GM23338 (cell line): Measurements from ENCODE around the gene NOP9. TPM values are rescaled to one million over a fixed set of nuclear protein-coding genes. Genes with fewer than 3 reads are reported as not detected.

Source experiments
- ATAC-seq: fragments of 200-7000 bp; cut with Tn5 transposase; 3 replicates; pipeline ENCODE4 v1.9.1; 2020
- DNase-seq: peaks from one replicate; pipeline ENCODE4 v3.0.0-alpha.2; 2015; ENCODE audit warnings: low spot score
- H2AFZ ChIP-seq: fragments of 200-600 bp; sonication (generic); 2 replicates; pipeline ENCODE4 v1.8.0; 2016; ENCODE audit warnings: antibody characterized with exemption, mild to moderate bottlenecking, moderate library complexity
- H3F3A ChIP-seq: fragments of 200-600 bp; sonication (generic); replicated peaks from 2 replicates; pipeline ENCODE4 v1.8.0; 2017; ENCODE audit warnings: antibody characterized with exemption, mixed run types, low read depth
- H3K27ac ChIP-seq: fragments of 200-600 bp; sonication (generic); 2 replicates; pipeline ENCODE4 v1.6.1; 2016; ENCODE audit warnings: low read depth
- H3K27me3 ChIP-seq: fragments of 200-600 bp; sonication (generic); 2 replicates; pipeline ENCODE4 v1.8.0; 2016; ENCODE audit warnings: mild to moderate bottlenecking, mixed run types, moderate library complexity; ENCODE audit not compliant: insufficient read depth
- H3K36me3 ChIP-seq: fragments of 200-600 bp; sonication (generic); 2 replicates; pipeline ENCODE4 v1.8.0; 2016; ENCODE audit warnings: mild to moderate bottlenecking; ENCODE audit not compliant: insufficient read depth
- H3K4me1 ChIP-seq: fragments of 200-600 bp; sonication (generic); 2 replicates; pipeline ENCODE4 v1.8.0; 2016; ENCODE audit warnings: mild to moderate bottlenecking, moderate library complexity; ENCODE audit not compliant: insufficient read depth
- H3K4me2 ChIP-seq: fragments of 200-600 bp; sonication (generic); 2 replicates; pipeline ENCODE4 v1.7.1; 2017; ENCODE audit warnings: mixed run types
- H3K4me3 ChIP-seq: fragments of 200-600 bp; sonication (generic); 2 replicates; pipeline ENCODE4 v1.6.1; 2016; ENCODE audit warnings: mixed run types
- H3K79me2 ChIP-seq: fragments of 200-600 bp; sonication (generic); replicated peaks from 2 replicates; pipeline ENCODE4 v1.8.0; 2017; ENCODE audit warnings: mild to moderate bottlenecking; ENCODE audit not compliant: insufficient read depth
- H3K9me2 ChIP-seq: fragments of 200-600 bp; sonication (generic); 2 replicates; pipeline ENCODE4 v1.8.0; 2017; ENCODE audit not compliant: insufficient read depth
- H4K20me1 ChIP-seq: fragments of 200-600 bp; sonication (generic); replicated peaks from 2 replicates; pipeline ENCODE4 v1.8.0; 2017; ENCODE audit warnings: mild to moderate bottlenecking; ENCODE audit not compliant: insufficient read depth
- H3K27ac Mint-ChIP-seq: 2 replicates; pipeline ENCODE4 v1.8.0; 2020; ENCODE audit warnings: inconsistent platforms, mild to moderate bottlenecking, moderate library complexity, mixed read lengths
- H3K27me3 Mint-ChIP-seq: 3 replicates; pipeline ENCODE4 v1.8.0; 2022; ENCODE audit warnings: low read depth, mild to moderate bottlenecking, moderate library complexity, mixed read lengths, inconsistent platforms; ENCODE audit not compliant: insufficient read depth, poor library complexity
- H3K36me3 Mint-ChIP-seq: 3 replicates; pipeline ENCODE4 v1.8.0; 2021; ENCODE audit warnings: low read depth, mild to moderate bottlenecking, inconsistent platforms, moderate library complexity, mixed read lengths
- H3K4me1 Mint-ChIP-seq: 3 replicates; pipeline ENCODE4 v1.8.0; 2020; ENCODE audit warnings: mild to moderate bottlenecking, inconsistent platforms, mixed read lengths
- H3K4me3 Mint-ChIP-seq: 3 replicates; pipeline ENCODE4 v1.8.0; 2021; ENCODE audit warnings: moderate library complexity, mild to moderate bottlenecking, inconsistent platforms, mixed read lengths
- H3K9me3 Mint-ChIP-seq: 3 replicates; pipeline ENCODE4 v1.8.0; 2020; ENCODE audit warnings: moderate library complexity, mild to moderate bottlenecking, inconsistent platforms, mixed read lengths
- CREB1 ChIP-seq: fragments of 250-450 bp; sonication (Bioruptor Pico); IDR thresholded peaks from 2 replicates; pipeline ENCODE4 v1.5.0; 2020; ENCODE audit warnings: low read depth, mild to moderate bottlenecking, moderate library complexity
- EZH2 ChIP-seq: fragments of 200-600 bp; sonication (generic); IDR thresholded peaks from one replicate; pipeline ENCODE4 v1.8.0; 2017; ENCODE audit warnings: antibody characterized with exemption, mild to moderate bottlenecking, low read depth; ENCODE audit not compliant: unreplicated experiment
- EZH2phosphoT487 ChIP-seq: fragments of 200-600 bp; sonication (generic); IDR thresholded peaks from one replicate; pipeline ENCODE4 v1.8.1; 2018; ENCODE audit warnings: antibody characterized with exemption; ENCODE audit not compliant: unreplicated experiment
- NANOG ChIP-seq: IDR thresholded peaks from 2 replicates; pipeline ENCODE4 v1.6.1; 2016; ENCODE audit warnings: antibody characterized with exemption, borderline replicate concordance
- POLR2AphosphoS5 ChIP-seq: IDR thresholded peaks from 2 replicates; pipeline ENCODE4 v1.6.1; 2016; ENCODE audit warnings: antibody characterized with exemption, low read depth
- ZNF114 ChIP-seq: fragments of 250-450 bp; sonication (Bioruptor Pico); IDR thresholded peaks from 2 replicates; pipeline ENCODE4 v1.5.0; 2020; ENCODE audit warnings: mild to moderate bottlenecking, moderate library complexity
- polyA plus RNA-seq: library from polyadenylated mRNA; unstranded; fragments of >200 nt; fragmentation: Nextera tagmentation; extraction: Ambion mirVana; gene quantifications from 2 replicates; pipeline ENCODE4 v1.2.1, GENCODE V29; 2016
- total RNA-seq: library from RNA; depleted of rRNA; stranded (reverse); fragments of >200 nt; shearing (Covaris generic); gene quantifications from 2 replicates; pipeline ENCODE4 v1.2.3, GENCODE V29; 2014
- TF ChIP-seq, protein P1 (sequence below): IDR thresholded peaks from 2 replicates; pipeline ENCODE4 v1.6.1; 2016; ENCODE audit warnings: antibody characterized with exemption
- TF ChIP-seq, protein P2 (sequence below), 2 experiments: fragments of 200-600 bp in 1 of 2; sonication (generic) in 1 of 2; conservative IDR thresholded peaks; 2 replicates each; pipeline versions ENCODE4 v1.5.1 to v1.6.1; 2016 to 2017; ENCODE audit warnings: antibody characterized with exemption in 2 of 2, low read depth in 2 of 2, mild to moderate bottlenecking in 2 of 2, moderate library complexity in 1 of 2
- TF ChIP-seq, protein P3 (sequence below): fragments of 250-450 bp; sonication (Bioruptor Pico); IDR thresholded peaks from 2 replicates; pipeline ENCODE4 v1.5.0; 2020; ENCODE audit warnings: mild to moderate bottlenecking, moderate library complexity

Gene NOP9
- total and polyA plus RNA-seq, 2 experiments from 2014 or later: 7.9 to 32.8 TPM

DNA sequence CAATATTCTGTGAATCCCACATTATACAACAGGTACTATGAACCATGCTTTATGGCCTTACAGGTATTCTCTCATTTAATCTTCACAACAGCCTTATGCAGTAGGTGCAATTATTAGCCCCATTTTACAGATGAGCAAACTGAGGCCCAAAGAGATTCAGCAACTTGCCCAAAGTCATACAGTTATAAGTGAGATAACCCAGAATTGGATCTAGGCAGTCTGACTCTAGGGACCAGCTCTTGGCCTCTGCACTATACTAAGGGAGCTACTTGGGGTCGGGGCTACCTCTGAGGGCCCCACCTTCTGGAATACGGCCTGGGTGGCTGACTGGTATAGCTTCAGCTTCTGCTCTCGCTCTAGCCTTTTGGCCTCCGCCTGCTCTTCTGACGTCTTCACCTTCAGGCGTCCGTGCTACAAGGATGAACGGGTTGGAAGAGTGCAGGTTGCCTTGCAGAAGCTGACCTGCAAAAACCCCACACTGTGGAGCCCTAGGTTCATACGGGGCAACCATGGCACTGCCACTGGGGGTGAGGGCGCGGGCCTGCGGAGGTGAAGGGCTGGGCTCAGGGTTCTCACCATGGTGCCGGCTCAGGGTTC is 29.0 kb upstream of the NOP9 start:
- H3K9me2 ChIP-seq: no peaks in the 10 kb centered on the region
- H3K36me3 Mint-ChIP-seq: peaks cover 6% of the 10 kb centered on the region; the same call in 2 of the 3 replicates
- H3F3A ChIP-seq: peaks cover 11% of the 10 kb centered on the region; the same call in 1 of the 2 replicates
- peaks cover 9% of the 10 kb centered on the region for H3K27me3 Mint-ChIP-seq
- H2AFZ ChIP-seq: peak overlapping the region; percentile 93
- peak overlapping the region; percentile 94 for H3K27ac Mint-ChIP-seq
- H3K9me3 Mint-ChIP-seq: no peaks in the 10 kb centered on the region; the same call in 2 of the 3 replicates
- TF ChIP-seq NANOG: no peak
- 0 out of 2 replicates have a peak, but pooled peaks have one; percentile 9 for TF ChIP-seq CREB1
- H3K36me3 ChIP-seq: no peaks in the 10 kb centered on the region
- peak overlapping the region; percentile 77 for H3K4me3 Mint-ChIP-seq
- H3K27ac ChIP-seq: peak overlapping the region; percentile 95; the same call in 1 of the 2 replicates
- DNase-seq: no peak
- H3K4me2 ChIP-seq: peak overlapping the region; percentile 84
- no peaks in the 10 kb centered on the region for H4K20me1 ChIP-seq
- H3K4me1 ChIP-seq: peaks cover 16% of the 10 kb centered on the region
- peaks cover 22% of the 10 kb centered on the region for H3K4me1 Mint-ChIP-seq
- H3K4me3 ChIP-seq: peak overlapping the region; percentile 86
- no peaks in the 10 kb centered on the region; the same call in 1 of the 2 replicates for H3K79me2 ChIP-seq
- H3K27me3 ChIP-seq: no peaks in the 10 kb centered on the region
- ATAC-seq: peak; percentile 37; the same call in 2 of the 3 replicates

DNA sequence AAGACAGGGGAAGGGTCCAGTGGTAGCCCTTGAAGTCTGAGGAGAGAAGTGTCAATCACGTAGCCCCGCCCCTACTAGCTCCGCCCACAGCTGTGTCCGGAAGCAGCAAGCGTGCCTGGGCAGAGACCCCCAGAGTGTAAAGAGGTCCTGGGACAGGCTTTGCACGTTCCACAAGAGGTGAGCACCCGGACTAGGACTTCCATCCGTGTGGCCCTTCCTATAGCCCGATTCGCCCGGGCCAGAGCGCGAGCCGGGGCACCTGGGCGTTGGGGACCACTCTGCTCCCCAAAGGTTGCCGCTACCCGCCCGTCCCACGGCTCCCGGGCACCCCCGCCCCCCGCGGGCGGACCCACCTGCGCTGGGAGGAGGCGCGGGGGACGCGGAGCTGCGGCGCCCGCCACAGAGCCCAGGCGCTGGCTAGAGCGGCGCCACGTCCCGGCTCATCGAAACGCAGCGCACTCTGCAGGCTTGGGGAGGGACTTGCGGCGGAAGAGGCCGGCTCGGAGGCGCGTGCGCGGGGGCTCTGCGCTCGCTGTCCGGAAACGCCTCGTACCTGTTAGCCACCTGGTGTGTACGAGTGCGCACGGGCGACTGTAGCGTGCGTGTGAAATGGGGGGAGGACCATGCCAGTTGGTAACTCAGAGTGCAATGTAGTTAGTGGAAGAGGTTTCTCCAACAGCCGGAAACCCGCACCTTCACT is 28.4 kb upstream of the NOP9 start, which contains the start of gene RABGGTA:
RABGGTA (minus strand) TSS at position 464 of the 700 bp plus-strand sequence. CDS start 482 bp downstream, outside the sequence.
- peak within 1 kb of the TSS; percentile 86 for H3K4me3 ChIP-seq
- Mint-ChIP-seq H3K4me3 (peak within 1 kb of the TSS; percentile 77), H3K27ac (peak within 1 kb of the TSS; percentile 94), H3K36me3 (peaks cover 6% of the 10 kb centered on the region; the same call in 2 of the 3 replicates), H3K9me3 (no peaks in the 10 kb centered on the region; the same call in 2 of the 3 replicates), H3K27me3 (peaks cover 8% of the 10 kb centered on the region), H3K4me1 (peaks cover 22% of the 10 kb centered on the region)
- H3F3A ChIP-seq: peaks cover 11% of the 10 kb centered on the region; the same call in 1 of the 2 replicates
- no peaks in the 10 kb centered on the region for H4K20me1 ChIP-seq
- no peaks in the 10 kb centered on the region for H3K27me3 ChIP-seq
- TF ChIP-seq CREB1 (peak; percentile 82), ZNF114 (CRISPR knock-in tag) (no peak), POLR2AphosphoS5 (peak; percentile 90), EZH2phosphoT487 (no peak), EZH2 (no peak)
- TF ChIP-seq, protein P1, sequence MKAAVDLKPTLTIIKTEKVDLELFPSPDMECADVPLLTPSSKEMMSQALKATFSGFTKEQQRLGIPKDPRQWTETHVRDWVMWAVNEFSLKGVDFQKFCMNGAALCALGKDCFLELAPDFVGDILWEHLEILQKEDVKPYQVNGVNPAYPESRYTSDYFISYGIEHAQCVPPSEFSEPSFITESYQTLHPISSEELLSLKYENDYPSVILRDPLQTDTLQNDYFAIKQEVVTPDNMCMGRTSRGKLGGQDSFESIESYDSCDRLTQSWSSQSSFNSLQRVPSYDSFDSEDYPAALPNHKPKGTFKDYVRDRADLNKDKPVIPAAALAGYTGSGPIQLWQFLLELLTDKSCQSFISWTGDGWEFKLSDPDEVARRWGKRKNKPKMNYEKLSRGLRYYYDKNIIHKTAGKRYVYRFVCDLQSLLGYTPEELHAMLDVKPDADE: 0 out of 2 replicates have a peak, but pooled peaks have one; percentile 45
- TF ChIP-seq, protein P2, sequence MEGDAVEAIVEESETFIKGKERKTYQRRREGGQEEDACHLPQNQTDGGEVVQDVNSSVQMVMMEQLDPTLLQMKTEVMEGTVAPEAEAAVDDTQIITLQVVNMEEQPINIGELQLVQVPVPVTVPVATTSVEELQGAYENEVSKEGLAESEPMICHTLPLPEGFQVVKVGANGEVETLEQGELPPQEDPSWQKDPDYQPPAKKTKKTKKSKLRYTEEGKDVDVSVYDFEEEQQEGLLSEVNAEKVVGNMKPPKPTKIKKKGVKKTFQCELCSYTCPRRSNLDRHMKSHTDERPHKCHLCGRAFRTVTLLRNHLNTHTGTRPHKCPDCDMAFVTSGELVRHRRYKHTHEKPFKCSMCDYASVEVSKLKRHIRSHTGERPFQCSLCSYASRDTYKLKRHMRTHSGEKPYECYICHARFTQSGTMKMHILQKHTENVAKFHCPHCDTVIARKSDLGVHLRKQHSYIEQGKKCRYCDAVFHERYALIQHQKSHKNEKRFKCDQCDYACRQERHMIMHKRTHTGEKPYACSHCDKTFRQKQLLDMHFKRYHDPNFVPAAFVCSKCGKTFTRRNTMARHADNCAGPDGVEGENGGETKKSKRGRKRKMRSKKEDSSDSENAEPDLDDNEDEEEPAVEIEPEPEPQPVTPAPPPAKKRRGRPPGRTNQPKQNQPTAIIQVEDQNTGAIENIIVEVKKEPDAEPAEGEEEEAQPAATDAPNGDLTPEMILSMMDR (conservative IDR thresholded peaks at IDR 0.05; ENCODE audit: low read depth in 2 of 2): peak; percentile 60 to 82
- TF ChIP-seq, protein P3, sequence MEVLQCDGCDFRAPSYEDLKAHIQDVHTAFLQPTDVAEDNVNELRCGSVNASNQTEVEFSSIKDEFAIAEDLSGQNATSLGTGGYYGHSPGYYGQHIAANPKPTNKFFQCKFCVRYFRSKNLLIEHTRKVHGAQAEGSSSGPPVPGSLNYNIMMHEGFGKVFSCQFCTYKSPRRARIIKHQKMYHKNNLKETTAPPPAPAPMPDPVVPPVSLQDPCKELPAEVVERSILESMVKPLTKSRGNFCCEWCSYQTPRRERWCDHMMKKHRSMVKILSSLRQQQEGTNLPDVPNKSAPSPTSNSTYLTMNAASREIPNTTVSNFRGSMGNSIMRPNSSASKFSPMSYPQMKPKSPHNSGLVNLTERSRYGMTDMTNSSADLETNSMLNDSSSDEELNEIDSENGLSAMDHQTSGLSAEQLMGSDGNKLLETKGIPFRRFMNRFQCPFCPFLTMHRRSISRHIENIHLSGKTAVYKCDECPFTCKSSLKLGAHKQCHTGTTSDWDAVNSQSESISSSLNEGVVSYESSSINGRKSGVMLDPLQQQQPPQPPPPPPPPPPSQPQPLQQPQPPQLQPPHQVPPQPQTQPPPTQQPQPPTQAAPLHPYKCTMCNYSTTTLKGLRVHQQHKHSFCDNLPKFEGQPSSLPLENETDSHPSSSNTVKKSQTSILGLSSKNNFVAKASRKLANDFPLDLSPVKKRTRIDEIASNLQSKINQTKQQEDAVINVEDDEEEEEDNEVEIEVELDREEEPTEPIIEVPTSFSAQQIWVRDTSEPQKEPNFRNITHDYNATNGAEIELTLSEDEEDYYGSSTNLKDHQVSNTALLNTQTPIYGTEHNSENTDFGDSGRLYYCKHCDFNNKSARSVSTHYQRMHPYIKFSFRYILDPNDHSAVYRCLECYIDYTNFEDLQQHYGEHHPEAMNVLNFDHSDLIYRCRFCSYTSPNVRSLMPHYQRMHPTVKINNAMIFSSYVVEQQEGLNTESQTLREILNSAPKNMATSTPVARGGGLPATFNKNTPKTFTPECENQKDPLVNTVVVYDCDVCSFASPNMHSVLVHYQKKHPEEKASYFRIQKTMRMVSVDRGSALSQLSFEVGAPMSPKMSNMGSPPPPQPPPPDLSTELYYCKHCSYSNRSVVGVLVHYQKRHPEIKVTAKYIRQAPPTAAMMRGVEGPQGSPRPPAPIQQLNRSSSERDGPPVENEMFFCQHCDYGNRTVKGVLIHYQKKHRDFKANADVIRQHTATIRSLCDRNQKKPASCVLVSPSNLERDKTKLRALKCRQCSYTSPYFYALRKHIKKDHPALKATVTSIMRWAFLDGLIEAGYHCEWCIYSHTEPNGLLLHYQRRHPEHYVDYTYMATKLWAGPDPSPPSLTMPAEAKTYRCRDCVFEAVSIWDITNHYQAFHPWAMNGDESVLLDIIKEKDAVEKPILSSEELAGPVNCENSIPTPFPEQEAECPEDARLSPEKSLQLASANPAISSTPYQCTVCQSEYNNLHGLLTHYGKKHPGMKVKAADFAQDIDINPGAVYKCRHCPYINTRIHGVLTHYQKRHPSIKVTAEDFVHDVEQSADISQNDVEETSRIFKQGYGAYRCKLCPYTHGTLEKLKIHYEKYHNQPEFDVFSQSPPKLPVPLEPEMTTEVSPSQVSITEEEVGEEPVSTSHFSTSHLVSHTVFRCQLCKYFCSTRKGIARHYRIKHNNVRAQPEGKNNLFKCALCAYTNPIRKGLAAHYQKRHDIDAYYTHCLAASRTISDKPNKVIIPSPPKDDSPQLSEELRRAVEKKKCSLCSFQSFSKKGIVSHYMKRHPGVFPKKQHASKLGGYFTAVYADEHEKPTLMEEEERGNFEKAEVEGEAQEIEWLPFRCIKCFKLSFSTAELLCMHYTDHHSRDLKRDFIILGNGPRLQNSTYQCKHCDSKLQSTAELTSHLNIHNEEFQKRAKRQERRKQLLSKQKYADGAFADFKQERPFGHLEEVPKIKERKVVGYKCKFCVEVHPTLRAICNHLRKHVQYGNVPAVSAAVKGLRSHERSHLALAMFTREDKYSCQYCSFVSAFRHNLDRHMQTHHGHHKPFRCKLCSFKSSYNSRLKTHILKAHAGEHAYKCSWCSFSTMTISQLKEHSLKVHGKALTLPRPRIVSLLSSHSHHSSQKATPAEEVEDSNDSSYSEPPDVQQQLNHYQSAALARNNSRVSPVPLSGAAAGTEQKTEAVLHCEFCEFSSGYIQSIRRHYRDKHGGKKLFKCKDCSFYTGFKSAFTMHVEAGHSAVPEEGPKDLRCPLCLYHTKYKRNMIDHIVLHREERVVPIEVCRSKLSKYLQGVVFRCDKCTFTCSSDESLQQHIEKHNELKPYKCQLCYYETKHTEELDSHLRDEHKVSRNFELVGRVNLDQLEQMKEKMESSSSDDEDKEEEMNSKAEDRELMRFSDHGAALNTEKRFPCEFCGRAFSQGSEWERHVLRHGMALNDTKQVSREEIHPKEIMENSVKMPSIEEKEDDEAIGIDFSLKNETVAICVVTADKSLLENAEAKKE (CRISPR knock-in tag): no peak
- H3K9me2 ChIP-seq: no peaks in the 10 kb centered on the region
- H3K79me2 ChIP-seq: no peaks in the 10 kb centered on the region; the same call in 1 of the 2 replicates
- H3K36me3 ChIP-seq: no peaks in the 10 kb centered on the region
- ATAC-seq: peak; percentile 94
- DNase-seq: peak; percentile 94
- H3K4me1 ChIP-seq: peaks cover 16% of the 10 kb centered on the region
- H2AFZ ChIP-seq: peak within 1 kb of the TSS; percentile 93
- H3K27ac ChIP-seq: peak within 1 kb of the TSS; percentile 95
- peak within 1 kb of the TSS; percentile 84 for H3K4me2 ChIP-seq
